ENCODE measurements around the gene GAB2. TPM values are rescaled to one million over a fixed set of nuclear protein-coding genes. Genes with fewer than 3 reads are reported as not detected.

GAB2 gene
- total and polyA plus RNA-seq, 2 of the 13 experiments (the other 11 are each of a cell fraction or from before 2014, with no cell fraction given), result 4.1 to 8.6 TPM

GRCh38 chr11:78416285-78417174 is 1.1 kb downstream of the GAB2 start (continued):
- no peak; the same call in 1 of the 2 replicates for TF ChIP-seq SMAD3 (CRISPR knock-in tag; IDR thresholded peaks at IDR 0.05)
- TF ChIP-seq ZFP62 (CRISPR knock-in tag; IDR thresholded peaks at IDR 0.05), result no peak
- TF ChIP-seq BORCS8-MEF2B (CRISPR knock-in tag; IDR thresholded peaks at IDR 0.05), result no peak
- no peak for TF ChIP-seq THAP7 (CRISPR knock-in tag; IDR thresholded peaks at IDR 0.05)
- no peak for TF ChIP-seq KIAA2018 (CRISPR knock-in tag; IDR thresholded peaks at IDR 0.05; ENCODE audit: borderline replicate concordance)
- no peak for TF ChIP-seq SMYD3 (CRISPR knock-in tag; IDR thresholded peaks at IDR 0.05)
- no peak for TF ChIP-seq ZNF160 (CRISPR knock-in tag; IDR thresholded peaks at IDR 0.05)
- peak; percentile 71; the same call in 1 of the 2 replicates for TF ChIP-seq AHDC1 (CRISPR knock-in tag; IDR thresholded peaks at IDR 0.05; ENCODE audit: borderline replicate concordance)
- no peak for TF ChIP-seq NFKBIZ (CRISPR knock-in tag; IDR thresholded peaks at IDR 0.05)
- no peak for TF ChIP-seq ZFP41 (CRISPR knock-in tag; IDR thresholded peaks at IDR 0.05; ENCODE audit: borderline replicate concordance)
